HEK293T (cell line): ENCODE data around the gene CDYL.

Experiments used
- ARNT ChIP-seq: fragments of 450-650 bp; IDR thresholded peaks from 2 replicates; pipeline ENCODE4 v1.6.1; 2017; ENCODE audit warnings: mild to moderate bottlenecking
- ELF4 ChIP-seq: fragments of 450-650 bp; IDR thresholded peaks from 2 replicates; pipeline ENCODE4 v1.6.1; 2017; ENCODE audit warnings: antibody characterized with exemption
- FOXK2 ChIP-seq: fragments of 450-650 bp; IDR thresholded peaks from 2 replicates; pipeline ENCODE4 v1.6.1; 2016; ENCODE audit warnings: mild to moderate bottlenecking
- FOXM1 ChIP-seq: fragments of 450-650 bp; IDR thresholded peaks from 2 replicates; pipeline ENCODE4 v1.6.1; 2017; ENCODE audit warnings: mild to moderate bottlenecking, borderline replicate concordance
- HDGF ChIP-seq: fragments of 450-650 bp; IDR thresholded peaks from 2 replicates; pipeline ENCODE4 v1.6.1; 2017; ENCODE audit warnings: antibody characterized with exemption, borderline replicate concordance
- L3MBTL2 ChIP-seq: fragments of 450-650 bp; conservative IDR thresholded peaks from 2 replicates; pipeline ENCODE4 v1.6.1; 2016; ENCODE audit warnings: mild to moderate bottlenecking
- LEF1 ChIP-seq: fragments of 450-650 bp; IDR thresholded peaks from 2 replicates; pipeline ENCODE4 v1.6.1; 2017; ENCODE audit warnings: mild to moderate bottlenecking, borderline replicate concordance
- NFRKB ChIP-seq: fragments of 450-650 bp; IDR thresholded peaks from 2 replicates; pipeline ENCODE4 v1.6.1; 2016; ENCODE audit warnings: mild to moderate bottlenecking, moderate library complexity
- SP1 ChIP-seq: fragments of 450-650 bp; IDR thresholded peaks from 2 replicates; pipeline ENCODE4 v1.6.1; 2017
- TARDBP ChIP-seq: fragments of 450-650 bp; IDR thresholded peaks from 2 replicates; pipeline ENCODE4 v1.6.1; 2016
- ZNF384 ChIP-seq: fragments of 450-650 bp; IDR thresholded peaks from 2 replicates; pipeline ENCODE4 v1.6.1; 2016
- TF ChIP-seq, protein P1 (sequence below): fragments of 450-650 bp; IDR thresholded peaks from 2 replicates; pipeline ENCODE4 v1.6.1; 2016

DNA sequence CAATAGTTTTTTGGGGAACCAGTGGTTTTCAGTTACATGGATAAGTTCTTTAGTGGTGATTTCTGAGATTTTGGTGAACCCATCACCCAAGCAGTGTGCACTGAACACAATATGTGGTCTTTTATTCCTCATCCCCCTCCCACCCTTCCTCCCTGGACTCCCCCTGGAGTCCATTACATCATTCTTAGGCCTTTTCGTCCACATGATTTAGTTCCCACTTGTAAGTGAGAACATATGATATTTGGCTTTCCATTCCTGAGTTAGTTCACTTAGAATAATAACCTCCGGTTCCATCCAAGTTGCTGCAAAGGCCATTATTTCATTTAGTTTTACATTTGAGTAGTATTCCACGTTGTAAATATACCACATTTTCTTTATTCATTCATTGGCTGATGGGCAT, 199.3 kb downstream of the CDYL start:
- TF ChIP-seq SP1 (no peak), HDGF (no peak), LEF1 (no peak), ARNT (no peak), NFRKB (no peak), FOXM1 (no peak), L3MBTL2 (no peak), ELF4 (no peak), TARDBP (no peak), FOXK2 (no peak), ZNF384 (no peak)
- TF ChIP-seq, protein P1, sequence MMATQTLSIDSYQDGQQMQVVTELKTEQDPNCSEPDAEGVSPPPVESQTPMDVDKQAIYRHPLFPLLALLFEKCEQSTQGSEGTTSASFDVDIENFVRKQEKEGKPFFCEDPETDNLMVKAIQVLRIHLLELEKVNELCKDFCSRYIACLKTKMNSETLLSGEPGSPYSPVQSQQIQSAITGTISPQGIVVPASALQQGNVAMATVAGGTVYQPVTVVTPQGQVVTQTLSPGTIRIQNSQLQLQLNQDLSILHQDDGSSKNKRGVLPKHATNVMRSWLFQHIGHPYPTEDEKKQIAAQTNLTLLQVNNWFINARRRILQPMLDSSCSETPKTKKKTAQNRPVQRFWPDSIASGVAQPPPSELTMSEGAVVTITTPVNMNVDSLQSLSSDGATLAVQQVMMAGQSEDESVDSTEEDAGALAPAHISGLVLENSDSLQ: no peak
